HTR-8/SVneo (cell line): ENCODE measurements around the gene ANKRD44.

Source experiments
- DNase-seq: peaks from one replicate; pipeline ENCODE4 v3.0.0; 2011; ENCODE audit warnings: low spot score, mixed read lengths; ENCODE audit not compliant: insufficient read length
- FAIRE-seq: peaks from 2 replicates; lab custom pipeline; 2011; peaks lifted over from hg19 to GRCh38; lab: Jason Lieb, UNC

ANKRD44 gene

GRCh38 chr2:196983934-196984333, 326.6 kb downstream of the ANKRD44 start:
- DNase-seq (no peak), FAIRE-seq (no peak)

DNA sequence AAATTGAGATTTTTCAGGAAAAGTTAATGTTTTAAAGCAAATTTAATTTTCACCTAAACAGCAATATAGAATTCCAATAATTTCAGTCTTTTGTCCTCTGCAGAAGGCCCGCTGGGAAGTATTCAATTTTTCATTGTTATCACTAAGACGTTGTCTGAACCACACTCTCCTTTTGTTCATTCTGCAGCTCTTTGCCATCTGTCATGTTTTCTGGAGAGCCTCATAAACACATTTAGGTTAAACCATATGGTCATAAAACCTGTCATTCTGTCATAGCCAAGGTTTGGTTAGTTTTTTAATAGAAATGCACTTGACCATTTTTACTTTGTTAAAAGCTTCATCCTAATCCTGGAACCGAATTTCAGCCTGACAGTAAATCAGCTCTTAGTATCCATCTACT, 330.1 kb downstream of the ANKRD44 start:
- FAIRE-seq, result no peak

DNA sequence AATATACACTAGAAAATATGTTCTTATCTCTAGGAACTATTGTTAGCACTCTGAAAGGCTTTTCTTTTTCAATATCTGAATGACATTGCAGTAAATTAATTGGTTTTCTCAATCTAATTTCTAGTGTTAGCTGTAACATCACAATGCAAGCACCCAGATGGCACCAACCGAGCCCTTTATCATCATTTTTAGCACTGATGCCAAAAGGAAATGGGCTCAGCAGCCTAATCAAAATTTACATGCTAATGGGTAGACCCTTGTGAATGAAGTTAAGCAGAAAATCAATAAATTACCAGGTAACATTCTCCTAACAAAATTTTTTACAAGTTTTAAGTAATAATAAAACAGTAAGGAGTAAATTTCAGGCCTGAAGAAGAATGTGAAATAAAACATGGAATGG, 330.6 kb downstream of the ANKRD44 start:
- FAIRE-seq (no peak), DNase-seq (no peak)

More for the DNA sequence above, 330.1 kb downstream of the ANKRD44 start:
- DNase-seq, result no peak

DNA sequence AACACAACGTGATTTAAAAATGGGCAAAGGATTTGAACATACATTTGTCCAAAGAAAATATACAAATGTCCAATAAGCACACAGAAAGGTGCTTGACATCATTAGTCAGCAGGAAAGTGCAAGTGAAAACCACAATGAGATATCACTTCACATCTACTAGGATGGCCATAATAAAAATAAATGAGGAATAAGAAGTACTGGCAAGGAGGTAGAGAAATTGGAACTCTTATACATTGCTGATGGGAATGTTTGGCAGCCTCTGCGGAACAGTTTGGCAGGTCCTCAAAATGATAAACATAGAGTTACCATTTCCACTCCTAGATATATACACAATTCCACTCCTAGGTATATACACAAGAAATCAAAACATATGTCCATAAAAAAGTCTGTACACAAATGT, 333.1 kb downstream of the ANKRD44 start:
- FAIRE-seq (no peak), DNase-seq (no peak)

DNA sequence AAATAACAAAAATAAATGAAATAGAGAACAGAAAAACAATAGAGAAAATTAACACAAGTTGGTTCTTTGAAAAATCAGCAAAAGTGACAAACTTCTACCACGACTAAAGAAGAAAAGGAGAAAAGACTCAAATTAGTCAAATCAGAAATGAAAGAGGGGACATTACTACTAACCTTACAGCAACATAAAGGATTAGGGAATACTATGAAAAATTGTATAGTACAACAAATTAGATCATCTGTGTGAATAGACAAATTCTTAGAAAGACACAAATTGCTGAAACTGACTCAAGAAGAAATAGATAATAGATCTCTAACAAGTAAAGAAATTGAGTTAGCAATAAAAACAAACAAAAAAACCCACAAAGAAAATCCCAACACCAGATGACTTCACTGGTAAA, 335.6 kb downstream of the ANKRD44 start:
- DNase-seq, result no peak
- FAIRE-seq, result no peak

DNA sequence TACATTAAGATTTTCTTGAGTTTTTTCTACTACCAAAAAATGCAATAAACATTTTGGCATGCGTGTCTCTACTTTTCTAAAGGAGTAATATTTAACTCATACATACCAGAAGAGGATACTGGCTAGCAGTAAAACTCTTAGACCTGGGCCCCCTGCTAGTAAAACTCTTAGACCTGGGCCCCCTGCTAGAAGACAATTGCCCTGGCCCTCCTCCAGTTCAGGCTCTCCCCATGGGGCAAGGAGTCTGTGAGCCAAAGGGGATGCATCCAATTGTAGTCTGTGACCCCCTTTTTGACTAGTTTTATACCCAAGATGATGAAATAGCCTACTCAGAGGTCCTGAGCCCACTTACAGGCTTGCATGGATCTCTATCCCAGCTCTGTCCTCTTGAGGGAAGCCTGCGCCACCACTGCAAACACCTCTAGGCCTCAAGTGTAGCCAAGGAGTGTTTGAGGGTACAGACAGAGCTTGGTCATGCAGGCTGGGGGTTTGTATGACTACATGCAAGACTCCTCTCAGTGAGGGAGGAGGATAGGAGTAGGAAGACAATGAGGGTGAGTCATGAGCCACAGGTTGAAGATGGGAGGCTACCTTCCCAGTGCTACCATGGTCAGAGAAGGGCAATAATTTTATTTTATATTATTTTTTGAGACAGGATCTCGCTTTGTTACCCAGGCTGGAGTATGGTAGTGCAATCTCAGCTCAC, 338.9 kb downstream of the ANKRD44 start:
- DNase-seq (no peak), FAIRE-seq (no peak)

DNA sequence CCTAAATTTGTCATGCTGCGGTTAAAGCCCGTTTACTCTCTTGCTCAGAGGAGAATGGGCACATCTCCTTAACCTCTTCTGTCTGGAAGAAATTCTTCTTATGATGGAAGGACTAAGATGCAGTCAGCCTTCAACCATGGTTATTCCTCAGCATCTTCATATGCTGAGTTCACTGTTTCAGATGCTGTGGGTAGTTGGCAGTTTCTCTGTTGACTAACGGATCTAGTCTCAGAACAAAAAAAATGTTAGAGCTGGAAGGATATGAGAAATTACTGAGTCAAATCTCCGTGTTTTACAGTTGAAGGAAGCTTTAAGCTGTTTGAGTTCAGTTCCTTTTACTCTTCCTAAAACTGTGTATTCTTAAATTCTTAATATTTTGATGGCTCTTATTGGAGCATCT, 340.5 kb downstream of the ANKRD44 start:
- DNase-seq (no peak), FAIRE-seq (no peak)

DNA sequence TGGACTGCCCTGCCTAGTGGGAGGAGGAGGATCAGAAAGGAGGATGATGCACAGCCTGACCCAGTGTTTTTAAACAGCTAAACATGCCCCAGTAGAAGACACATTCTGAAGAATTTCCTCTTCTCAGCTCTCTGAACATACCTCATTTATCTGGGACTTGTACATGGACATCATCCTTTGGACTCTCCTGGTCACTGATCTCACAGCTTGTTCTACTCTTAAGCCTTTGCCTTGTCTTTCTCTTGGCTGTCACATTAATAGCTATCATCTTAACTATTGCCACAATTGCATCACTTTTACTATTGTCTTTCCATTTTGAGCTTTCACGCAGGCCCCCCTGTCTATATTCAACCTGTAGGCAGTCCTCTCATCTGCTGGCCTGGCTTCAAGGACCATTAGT, 342.1 kb downstream of the ANKRD44 start:
- DNase-seq (no peak), FAIRE-seq (no peak)

DNA sequence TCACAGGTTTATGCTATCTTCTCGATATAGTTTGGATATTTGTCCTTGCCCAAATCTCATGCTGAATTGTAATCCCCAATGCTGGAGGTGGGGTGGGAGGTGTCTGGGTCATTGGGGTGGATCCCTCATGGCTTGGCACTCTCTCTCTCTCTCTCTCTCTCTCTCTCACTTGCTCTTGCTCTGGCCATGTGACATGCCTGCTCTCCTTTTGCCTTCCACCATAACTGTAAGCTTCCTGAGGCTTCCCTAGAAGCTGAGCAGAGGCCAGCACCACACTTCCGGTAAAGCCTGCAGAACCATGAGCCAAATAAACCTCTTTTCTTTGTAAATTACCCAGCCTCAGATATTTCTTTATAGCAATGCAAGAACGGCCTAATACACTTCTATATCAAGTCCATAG, 342.8 kb downstream of the ANKRD44 start:
- DNase-seq (no peak), FAIRE-seq (no peak)

DNA sequence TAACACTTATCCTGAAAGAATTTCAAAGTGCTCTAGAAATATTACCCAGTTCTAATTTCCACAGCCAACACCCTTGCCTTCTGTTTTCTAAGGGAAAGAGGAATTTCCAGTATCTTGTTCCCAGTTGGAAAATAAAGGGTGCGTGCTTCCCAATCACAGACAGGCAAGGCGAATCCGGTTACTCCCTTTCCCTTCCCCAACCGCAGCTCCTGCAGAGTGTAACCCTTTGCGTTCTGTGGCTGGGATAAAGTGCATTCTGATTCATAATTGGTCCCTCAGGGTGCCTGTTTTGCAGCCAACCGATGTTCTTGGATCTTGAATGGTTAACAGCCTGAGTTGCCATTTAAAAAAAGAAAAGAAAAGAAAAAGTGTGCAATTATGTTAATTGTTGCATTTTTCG, 343.5 kb downstream of the ANKRD44 start:
- FAIRE-seq (no peak), DNase-seq (no peak)

- no peak for FAIRE-seq
- DNase-seq, result no peak
Observed at GRCh38 chr2:196966061-196966460, 344.5 kb downstream of the ANKRD44 start.

- DNase-seq (no peak), FAIRE-seq (no peak)
Observed at GRCh38 chr2:196965651-196966050, 344.9 kb downstream of the ANKRD44 start.

DNA sequence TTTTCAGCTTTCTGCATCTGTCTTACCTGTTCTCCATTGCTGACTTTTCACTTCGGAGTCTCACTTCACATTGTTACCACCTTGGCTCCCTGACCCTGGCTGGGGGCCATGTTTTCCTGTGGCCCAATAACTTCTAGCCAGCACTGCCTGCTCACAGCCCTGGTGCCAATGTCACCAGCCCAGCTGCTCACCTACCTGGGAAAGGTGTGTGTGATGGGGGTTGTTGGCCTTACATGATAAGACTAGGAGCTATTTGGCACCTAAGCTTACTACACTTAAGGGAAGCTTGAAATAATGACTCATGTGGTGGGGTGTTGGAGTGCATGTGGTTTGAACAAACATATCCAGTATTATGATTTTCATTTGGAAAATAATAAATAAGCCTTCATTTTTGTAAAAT, 346.6 kb downstream of the ANKRD44 start:
- DNase-seq, result no peak
- no peak for FAIRE-seq

DNA sequence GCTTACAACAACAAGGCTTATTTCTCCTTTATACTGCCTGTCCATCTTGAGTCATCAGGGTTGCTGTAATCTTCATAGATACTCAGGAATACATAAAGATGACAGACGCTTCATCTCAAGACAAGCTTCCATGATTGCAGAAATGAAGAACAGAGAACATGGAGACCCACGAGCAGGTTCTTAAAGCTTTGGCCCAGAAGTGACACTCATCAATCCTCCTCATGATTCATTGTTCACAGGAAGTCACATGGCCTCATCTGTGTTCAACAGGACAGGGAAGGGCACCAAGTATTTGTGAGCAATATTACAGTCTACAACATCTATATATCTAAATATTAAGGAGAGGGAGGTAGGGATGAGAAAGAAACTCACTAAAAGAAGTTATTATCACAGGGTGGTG, 347.5 kb downstream of the ANKRD44 start:
- DNase-seq (no peak), FAIRE-seq (no peak)

DNA sequence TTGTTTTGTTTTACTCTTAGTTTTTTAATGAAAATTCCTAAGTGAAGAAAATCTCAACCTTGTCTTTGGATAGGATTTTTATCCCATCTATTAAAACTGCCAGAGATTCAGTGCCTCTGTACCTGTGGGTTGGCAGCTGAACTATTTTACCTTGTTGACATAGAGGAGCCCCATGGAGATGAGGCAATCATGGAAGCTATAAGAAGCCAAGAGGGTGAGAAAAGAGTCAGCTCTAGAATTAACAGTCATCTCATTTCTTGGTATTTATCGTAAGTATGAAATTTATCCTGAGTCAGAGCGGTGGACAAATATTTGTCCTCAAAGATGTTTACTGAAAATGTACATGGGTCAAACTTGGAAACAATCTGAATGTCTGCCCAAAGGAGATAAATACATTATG, 348.3 kb downstream of the ANKRD44 start:
- FAIRE-seq, result no peak
- DNase-seq, result no peak

GRCh38 chr2:196961889-196962288, 348.7 kb downstream of the ANKRD44 start:
- FAIRE-seq (no peak), DNase-seq (no peak)

- DNase-seq (no peak), FAIRE-seq (no peak)
Observed at GRCh38 chr2:196959734-196960338, 350.7 kb downstream of the ANKRD44 start.

- DNase-seq (no peak), FAIRE-seq (no peak)
Observed at GRCh38 chr2:196959281-196959680, 351.3 kb downstream of the ANKRD44 start.

DNA sequence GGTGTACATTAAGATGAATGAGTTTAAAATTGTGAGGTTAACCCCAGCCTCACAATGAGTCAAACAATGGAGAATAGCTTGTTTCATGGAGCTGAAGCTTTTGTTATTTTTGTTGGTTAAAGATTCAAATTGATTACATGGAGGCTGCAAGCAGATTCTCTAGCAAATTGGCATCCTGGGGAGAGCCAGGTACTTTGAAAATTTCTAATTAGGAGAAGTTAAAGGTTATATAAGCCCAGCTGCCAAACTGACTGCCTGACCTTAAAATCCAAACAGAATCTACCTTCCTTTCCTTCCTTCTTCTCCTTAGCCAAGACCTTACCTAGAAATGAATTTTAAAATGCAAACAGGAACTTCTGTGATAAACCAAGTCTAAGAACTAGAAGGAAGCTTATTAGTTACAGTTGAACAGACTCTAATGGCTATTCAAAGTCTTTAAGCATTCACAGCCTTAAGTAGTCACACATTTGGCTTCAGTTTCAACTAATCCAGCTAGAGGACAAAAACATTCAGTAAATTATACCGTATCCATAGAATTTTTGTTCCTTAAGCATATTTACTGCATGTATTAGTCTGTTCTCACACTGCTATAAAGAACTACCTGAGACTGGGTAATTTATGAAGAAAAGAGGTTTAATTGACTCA, 352.6 kb downstream of the ANKRD44 start:
- DNase-seq (no peak), FAIRE-seq (no peak)

DNA sequence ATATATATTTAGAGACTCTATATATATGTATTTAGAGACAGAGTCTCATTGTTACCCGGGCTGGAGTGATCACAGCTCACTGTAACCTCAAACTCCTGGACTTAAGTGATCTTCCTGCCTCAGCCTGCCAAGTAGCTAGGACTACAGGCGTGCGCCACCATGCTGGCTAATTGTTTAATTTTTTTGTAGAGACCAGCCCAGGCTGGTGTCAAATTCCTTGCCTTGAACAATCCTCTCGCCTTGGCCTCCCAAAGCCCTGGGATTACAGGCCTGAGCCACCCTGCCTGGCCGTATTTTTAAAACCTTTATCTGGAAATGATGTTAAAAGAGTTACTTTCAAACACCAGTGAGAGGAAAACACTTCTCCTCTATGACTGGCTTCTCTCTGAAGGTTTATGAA, 353.1 kb downstream of the ANKRD44 start:
- no peak for DNase-seq
- FAIRE-seq, result no peak

- no peak for FAIRE-seq
- no peak for DNase-seq
Observed at GRCh38 chr2:196956069-196956468, 354.5 kb downstream of the ANKRD44 start.

DNA sequence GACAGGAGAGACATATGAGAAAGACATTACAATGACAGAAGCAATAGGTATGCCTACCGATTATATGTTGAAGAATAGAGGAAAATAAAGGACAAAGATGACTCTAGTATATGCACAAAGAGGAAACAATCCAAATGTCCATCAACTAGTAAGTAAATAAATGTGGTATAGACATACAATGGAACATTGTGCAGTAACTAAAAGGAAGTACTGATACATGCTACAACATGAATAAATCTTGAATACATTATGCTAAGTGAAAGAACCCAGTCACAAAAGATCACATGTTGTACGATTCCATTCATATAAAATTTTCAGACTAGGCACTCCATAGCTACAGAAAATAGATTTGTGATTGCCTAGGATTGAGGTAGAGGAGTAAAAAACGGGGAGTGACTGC, 355.5 kb downstream of the ANKRD44 start:
- DNase-seq (no peak), FAIRE-seq (no peak)
